PC-3 (cell line): ENCODE data around the gene VWCE.
"Not testable (repeated sequence)": the region's sequence is repeated elsewhere in the genome, so short reads cannot be mapped to it uniquely, and the experiment has no call there.

ENCODE experiments used
- CTCF ChIP-seq: fragments of 300-600 bp; sonication (generic); conservative IDR thresholded peaks from 2 replicates; pipeline ENCODE4 v1.5.1; 2017; ENCODE audit warnings: antibody characterized with exemption, low read depth, mild to moderate bottlenecking, low read length
- EZH2 ChIP-seq: fragments of 300-600 bp; sonication (generic); IDR thresholded peaks from one replicate; pipeline ENCODE4 v1.6.1; 2017; ENCODE audit warnings: antibody characterized with exemption, mild to moderate bottlenecking, low read length; ENCODE audit not compliant: unreplicated experiment

GRCh38 chr11:61222692-61223091, 72.4 kb downstream of the VWCE start:
- not testable (repeated sequence) for TF ChIP-seq CTCF, EZH2
